ENCODE measurements around the gene KCNH8.

Gene KCNH8

DNA sequence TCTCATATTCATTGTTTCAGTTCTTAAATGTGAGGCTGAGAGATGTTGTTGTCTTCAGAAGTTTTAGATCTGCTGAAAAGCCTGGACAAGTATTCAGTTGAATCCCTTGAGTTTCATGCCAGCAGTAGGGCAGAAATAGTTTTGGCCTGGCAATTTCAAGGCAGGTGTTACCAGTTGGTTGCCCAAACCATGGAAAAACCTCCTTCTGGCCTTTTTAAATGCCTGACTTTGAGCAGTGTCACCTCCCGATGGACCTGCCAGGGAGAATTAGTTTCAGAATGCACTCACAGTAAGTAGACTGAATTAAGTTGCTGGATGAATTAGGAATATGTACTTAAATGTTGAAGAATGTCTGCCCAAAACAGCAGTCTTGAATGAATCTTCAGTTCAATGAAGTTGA, 383.1 kb downstream of the KCNH8 start:
- H3K9ac ChIP-seq (ENCODE audit: low read length): no peak overlapping the region
- no peaks in the 10 kb centered on the region for H3K36me3 ChIP-seq (replicated peaks; ENCODE audit: low read depth, low read length)
- H3K4me2 ChIP-seq (ENCODE audit: low read length): no peak overlapping the region
- H2AFZ ChIP-seq (ENCODE audit: low read depth, low read length): no peak overlapping the region
- H3K4me1 ChIP-seq (ENCODE audit: low read length): no peaks in the 10 kb centered on the region
- H3K4me3 ChIP-seq (ENCODE audit: low read length): no peak overlapping the region
- no peaks in the 10 kb centered on the region for H3K27me3 ChIP-seq (ENCODE audit: low read depth, low read length)
- TF ChIP-seq, protein P1, sequence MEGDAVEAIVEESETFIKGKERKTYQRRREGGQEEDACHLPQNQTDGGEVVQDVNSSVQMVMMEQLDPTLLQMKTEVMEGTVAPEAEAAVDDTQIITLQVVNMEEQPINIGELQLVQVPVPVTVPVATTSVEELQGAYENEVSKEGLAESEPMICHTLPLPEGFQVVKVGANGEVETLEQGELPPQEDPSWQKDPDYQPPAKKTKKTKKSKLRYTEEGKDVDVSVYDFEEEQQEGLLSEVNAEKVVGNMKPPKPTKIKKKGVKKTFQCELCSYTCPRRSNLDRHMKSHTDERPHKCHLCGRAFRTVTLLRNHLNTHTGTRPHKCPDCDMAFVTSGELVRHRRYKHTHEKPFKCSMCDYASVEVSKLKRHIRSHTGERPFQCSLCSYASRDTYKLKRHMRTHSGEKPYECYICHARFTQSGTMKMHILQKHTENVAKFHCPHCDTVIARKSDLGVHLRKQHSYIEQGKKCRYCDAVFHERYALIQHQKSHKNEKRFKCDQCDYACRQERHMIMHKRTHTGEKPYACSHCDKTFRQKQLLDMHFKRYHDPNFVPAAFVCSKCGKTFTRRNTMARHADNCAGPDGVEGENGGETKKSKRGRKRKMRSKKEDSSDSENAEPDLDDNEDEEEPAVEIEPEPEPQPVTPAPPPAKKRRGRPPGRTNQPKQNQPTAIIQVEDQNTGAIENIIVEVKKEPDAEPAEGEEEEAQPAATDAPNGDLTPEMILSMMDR (IDR thresholded peaks at IDR 0.05; ENCODE audit: low read depth, low read length): no peak
- TF ChIP-seq EZH2phosphoT487 (IDR thresholded peaks at IDR 0.05; ENCODE audit: low read depth): no peak
- H3K9me3 ChIP-seq (ENCODE audit: insufficient read depth, low read length): no peaks in the 10 kb centered on the region
- no peak overlapping the region for H3K27ac ChIP-seq (ENCODE audit: low read length)
- H3K79me2 ChIP-seq (ENCODE audit: low read length): no peaks in the 10 kb centered on the region
- no peaks in the 10 kb centered on the region for H4K20me1 ChIP-seq (ENCODE audit: insufficient read depth, low read length)

GRCh38 chr3:19539518-19540392, 391.4 kb downstream of the KCNH8 start:
- H2AFZ ChIP-seq (ENCODE audit: low read depth, low read length): peak overlapping the region; percentile 41; the same call in 1 of the 2 replicates
- peak overlapping the region; percentile 63 for H3K27ac ChIP-seq (ENCODE audit: low read length)
- H3K27me3 ChIP-seq (ENCODE audit: low read depth, low read length): no peaks in the 10 kb centered on the region

DNA sequence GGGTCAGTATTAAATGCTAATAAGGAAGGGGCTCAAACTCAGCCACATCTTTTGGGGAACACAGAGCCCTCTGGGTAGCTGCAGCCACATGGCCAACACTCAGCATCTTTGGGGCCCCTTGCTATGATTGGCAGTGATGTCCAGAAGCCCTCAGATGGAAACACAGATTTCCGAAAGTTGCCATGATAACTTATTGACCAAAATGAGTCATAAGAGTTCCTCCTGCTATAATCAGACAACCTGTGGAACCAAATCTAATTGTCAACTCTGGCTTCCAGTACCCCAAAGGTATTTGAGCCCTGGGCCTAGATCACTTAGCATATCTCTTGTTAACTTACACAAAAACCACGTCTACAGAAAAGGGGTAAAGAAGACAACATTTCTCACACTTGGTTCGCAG, 392.2 kb downstream of the KCNH8 start:
- Histone ChIP-seq H3K27ac (ENCODE audit: low read length) (peak overlapping the region; percentile 63), H3K36me3 (replicated peaks; ENCODE audit: low read depth, low read length) (no peaks in the 10 kb centered on the region), H3K9me3 (ENCODE audit: insufficient read depth, low read length) (no peaks in the 10 kb centered on the region), H3K27me3 (ENCODE audit: low read depth, low read length) (no peaks in the 10 kb centered on the region), H3K9ac (ENCODE audit: low read length) (peak overlapping the region; percentile 35; the same call in 1 of the 2 replicates), H4K20me1 (ENCODE audit: insufficient read depth, low read length) (no peaks in the 10 kb centered on the region), H3K4me3 (ENCODE audit: low read length) (peak overlapping the region; percentile 41), H3K4me2 (ENCODE audit: low read length) (peak overlapping the region; percentile 77), H3K79me2 (ENCODE audit: low read length) (no peaks in the 10 kb centered on the region), H3K4me1 (ENCODE audit: low read length) (peaks cover 44% of the 10 kb centered on the region), H2AFZ (ENCODE audit: low read depth, low read length) (no peak overlapping the region)
- TF ChIP-seq, protein P1 (IDR thresholded peaks at IDR 0.05; ENCODE audit: low read depth, low read length): no peak
- TF ChIP-seq EZH2phosphoT487 (IDR thresholded peaks at IDR 0.05; ENCODE audit: low read depth): no peak

More at GRCh38 chr3:19539518-19540392, 391.4 kb downstream of the KCNH8 start:
- H3K36me3 ChIP-seq (replicated peaks; ENCODE audit: low read depth, low read length): no peaks in the 10 kb centered on the region
- H3K4me2 ChIP-seq (ENCODE audit: low read length): peak overlapping the region; percentile 77
- peak overlapping the region; percentile 41 for H3K4me3 ChIP-seq (ENCODE audit: low read length)
- peak overlapping the region; percentile 35; the same call in 1 of the 2 replicates for H3K9ac ChIP-seq (ENCODE audit: low read length)
- no peaks in the 10 kb centered on the region for H3K9me3 ChIP-seq (ENCODE audit: insufficient read depth, low read length)
- H3K79me2 ChIP-seq (ENCODE audit: low read length): no peaks in the 10 kb centered on the region
- H4K20me1 ChIP-seq (ENCODE audit: insufficient read depth, low read length): no peaks in the 10 kb centered on the region
- TF ChIP-seq, protein P1 (IDR thresholded peaks at IDR 0.05; ENCODE audit: low read depth, low read length): no peak
- no peak for TF ChIP-seq EZH2phosphoT487 (IDR thresholded peaks at IDR 0.05; ENCODE audit: low read depth)
- H3K4me1 ChIP-seq (ENCODE audit: low read length): peaks cover 44% of the 10 kb centered on the region

GRCh38 chr3:19541284-19541683, 393.0 kb downstream of the KCNH8 start:
- Histone ChIP-seq H3K27ac (ENCODE audit: low read length) (no peak overlapping the region), H2AFZ (ENCODE audit: low read depth, low read length) (no peak overlapping the region), H3K9ac (ENCODE audit: low read length) (no peak overlapping the region), H3K79me2 (ENCODE audit: low read length) (no peaks in the 10 kb centered on the region), H3K4me3 (ENCODE audit: low read length) (no peak overlapping the region), H3K36me3 (replicated peaks; ENCODE audit: low read depth, low read length) (no peaks in the 10 kb centered on the region), H4K20me1 (ENCODE audit: insufficient read depth, low read length) (no peaks in the 10 kb centered on the region), H3K9me3 (ENCODE audit: insufficient read depth, low read length) (no peaks in the 10 kb centered on the region), H3K4me1 (ENCODE audit: low read length) (peaks cover 44% of the 10 kb centered on the region), H3K4me2 (ENCODE audit: low read length) (no peak overlapping the region), H3K27me3 (ENCODE audit: low read depth, low read length) (no peaks in the 10 kb centered on the region)
- TF ChIP-seq, protein P1 (IDR thresholded peaks at IDR 0.05; ENCODE audit: low read depth, low read length): no peak
- TF ChIP-seq EZH2phosphoT487 (IDR thresholded peaks at IDR 0.05; ENCODE audit: low read depth): no peak

Data from OCI-LY3 (cell line).